HCT116 (cell line): ENCODE data around the gene GSTM3. TPM values are rescaled to one million over a fixed set of nuclear protein-coding genes. Genes with fewer than 3 reads are reported as not detected.

Source experiments
- ATAC-seq: fragments of 200-7000 bp; cut with Tn5 transposase; 2 replicates; pipeline ENCODE4 v1.9.1; 2020; ENCODE audit warnings: mild to moderate bottlenecking, moderate library complexity
- BruUV-seq: library from RNA; stranded (reverse); fragments of 400-500 nt; replicated peaks from 2 replicates; lab custom pipeline; 2021; lab: Mats Ljungman, UMichigan
- CTCF ChIA-PET: fragments of 300-600 bp; sonication (Branson Sonifier 250); formaldehyde crosslinking; loops from one replicate; lab custom pipeline; 2021; ENCODE audit warnings: antibody characterized with exemption; lab: Charles Lee
- POLR2A ChIA-PET: fragments of 300-600, 350-600 bp; sonication (Branson Sonifier 250); formaldehyde crosslinking; loops from one replicate; lab custom pipeline; 2021; ENCODE audit warnings: antibody characterized with exemption; lab: Charles Lee
- RAD21 ChIA-PET, 2 experiments: fragments of 300-600 bp; sonication (Branson Sonifier 250); formaldehyde crosslinking; loops; one replicate each; lab custom pipeline; 2023; ENCODE audit warnings: low total read pairs in 2 of 2; ENCODE audit not compliant: uncharacterized antibody in 2 of 2, unreplicated experiment in 2 of 2, low non-redundant PET in 1 of 2; lab: Charles Lee
- DNase-seq: peaks from one replicate; pipeline ENCODE4 v3.0.0-alpha.2; 2010; ENCODE audit warnings: low read depth, low spot score
- H2AFZ ChIP-seq: fragments of 200-600 bp; shearing (Covaris generic), sonication (generic); 2 replicates; pipeline ENCODE4 v1.6.1; 2017; ENCODE audit warnings: low read depth, mixed run types, mixed read lengths, antibody characterized with exemption, low read length; ENCODE audit not compliant: poor library complexity, severe bottlenecking
- H3K27ac ChIP-seq: 2 replicates; pipeline ENCODE4 v1.5.1; 2012; ENCODE audit warnings: low read depth, low read length
- H3K27me3 ChIP-seq: fragments of 200-600 bp; sonication (generic); 2 replicates; pipeline ENCODE4 v1.6.1; 2016; ENCODE audit warnings: mixed run types, low read length, mixed read lengths; ENCODE audit not compliant: insufficient read depth
- H3K36me3 ChIP-seq, 2 experiments: fragments of 200-500 bp in 1 of 2; fragments of 200-600 bp in 1 of 2; sonication (Bioruptor generic) in 1 of 2; sonication (generic) in 1 of 2; 2 replicates each; pipeline versions ENCODE4 v1.5.1 to v1.6.1; 2014 to 2016; ENCODE audit warnings: low read length in 2 of 2, inconsistent platforms in 1 of 2, mixed read lengths in 1 of 2, mixed run types in 1 of 2; ENCODE audit not compliant: insufficient read depth in 2 of 2, control insufficient read depth in 1 of 2
- H3K4me1 ChIP-seq, 2 experiments: fragments of 200-600 bp in 1 of 2; sonication (generic) in 1 of 2; 2 replicates each; pipeline versions ENCODE4 v1.5.1 to v1.6.1; 2012 to 2017; ENCODE audit warnings: low read length in 2 of 2, inconsistent platforms in 1 of 2, mild to moderate bottlenecking in 1 of 2, mixed read lengths in 1 of 2, mixed run types in 1 of 2, moderate library complexity in 1 of 2; ENCODE audit not compliant: insufficient read depth in 2 of 2, control insufficient read depth in 1 of 2
- H3K4me2 ChIP-seq: fragments of 200-600 bp; sonication (generic); 2 replicates; pipeline ENCODE4 v1.6.1; 2017; ENCODE audit warnings: mixed run types, low read length, mixed read lengths
- H3K4me3 ChIP-seq, 2 experiments: fragments of 200-600 bp in 1 of 2; sonication (generic) in 1 of 2; replicated peaks in 1 of 2; 2 replicates each; pipeline ENCODE4 v1.5.1; 2011 to 2016; ENCODE audit warnings: low read length in 2 of 2, control low read depth in 1 of 2, low read depth in 1 of 2, mild to moderate bottlenecking in 1 of 2, mixed read lengths in 1 of 2, mixed run types in 1 of 2
- H3K79me2 ChIP-seq: fragments of 200-600 bp; sonication (generic); 2 replicates; pipeline ENCODE4 v1.6.1; 2017; ENCODE audit warnings: mild to moderate bottlenecking, mixed run types, low read length, moderate library complexity, mixed read lengths; ENCODE audit not compliant: insufficient read depth
- H3K9ac ChIP-seq: fragments of 200-600 bp; sonication (generic); 2 replicates; pipeline ENCODE4 v1.6.1; 2016; ENCODE audit warnings: low read length, mixed read lengths
- H3K9me2 ChIP-seq: fragments of 200-600 bp; sonication (generic), shearing (Covaris generic); 2 replicates; pipeline ENCODE4 v1.6.1; 2017; ENCODE audit warnings: mixed run types, mild to moderate bottlenecking, moderate library complexity; ENCODE audit not compliant: insufficient read depth
- H3K9me3 ChIP-seq, 2 experiments: fragments of 200-500 bp in 1 of 2; fragments of 200-600 bp in 1 of 2; sonication (Bioruptor generic) in 1 of 2; sonication (generic) in 1 of 2; 2 replicates each; pipeline ENCODE4 v1.6.1; 2014 to 2017; ENCODE audit warnings: low read length in 2 of 2, mixed read lengths in 2 of 2, inconsistent platforms in 1 of 2, low read depth in 1 of 2, mild to moderate bottlenecking in 1 of 2, mixed run types in 1 of 2, moderate library complexity in 1 of 2; ENCODE audit not compliant: control insufficient read depth in 1 of 2, insufficient read depth in 1 of 2
- H4K20me1 ChIP-seq: fragments of 200-600 bp; sonication (generic), shearing (Covaris generic); 2 replicates; pipeline ENCODE4 v1.6.1; 2017; ENCODE audit warnings: mixed run types, mild to moderate bottlenecking, moderate library complexity; ENCODE audit not compliant: insufficient read depth
- CBX3 ChIP-seq: IDR thresholded peaks from 2 replicates; pipeline ENCODE4 v1.6.1; 2012; ENCODE audit warnings: low read depth
- CEBPB ChIP-seq: IDR thresholded peaks from 2 replicates; pipeline ENCODE4 v1.6.1; 2012; ENCODE audit warnings: low read depth
- EGR1 ChIP-seq: IDR thresholded peaks from 2 replicates; pipeline ENCODE4 v1.6.1; 2012; ENCODE audit warnings: low read depth
- EZH2 ChIP-seq: fragments of 200-600 bp; sonication (generic); IDR thresholded peaks from 2 replicates; pipeline ENCODE4 v1.6.1; 2017; ENCODE audit warnings: antibody characterized with exemption, mixed run types
- POLR2AphosphoS5 ChIP-seq: IDR thresholded peaks from 2 replicates; pipeline ENCODE4 v1.6.1; 2011; ENCODE audit warnings: mild to moderate bottlenecking, low read depth, low read length, moderate library complexity
- RAD21 ChIP-seq: IDR thresholded peaks from 2 replicates; pipeline ENCODE4 v1.6.1; 2012; ENCODE audit warnings: low read depth, mild to moderate bottlenecking
- SP1 ChIP-seq: IDR thresholded peaks from 2 replicates; pipeline ENCODE4 v1.6.1; 2012; ENCODE audit warnings: low read depth
- TCF7L2 ChIP-seq: IDR thresholded peaks from 2 replicates; pipeline ENCODE4 v1.7.0; 2011; ENCODE audit warnings: borderline replicate concordance, inconsistent platforms; ENCODE audit not compliant: insufficient read depth, insufficient read length; ENCODE audit errors: extremely low read depth
- intact Hi-C: fragments of 100-400 bp; cut with micrococcal nuclease; formaldehyde crosslinking; loops from 2 replicates; pipeline ENCODE4 v1.10.0; 2022
- total RNA-seq: library from RNA; stranded (reverse); gene quantifications from one replicate; pipeline ENCODE4 v1.2.1, GENCODE V29; 2021; ENCODE audit not compliant: unreplicated experiment
- TF ChIP-seq, protein P1 (sequence below): IDR thresholded peaks from 2 replicates; pipeline ENCODE4 v1.6.1; 2012; ENCODE audit warnings: low read depth
- TF ChIP-seq, protein P2 (sequence below): IDR thresholded peaks from 2 replicates; pipeline ENCODE4 v1.6.1; 2012

GSTM3 gene
- total RNA-seq, 1 experiment from 2014 or later: 0.39 TPM

DNA sequence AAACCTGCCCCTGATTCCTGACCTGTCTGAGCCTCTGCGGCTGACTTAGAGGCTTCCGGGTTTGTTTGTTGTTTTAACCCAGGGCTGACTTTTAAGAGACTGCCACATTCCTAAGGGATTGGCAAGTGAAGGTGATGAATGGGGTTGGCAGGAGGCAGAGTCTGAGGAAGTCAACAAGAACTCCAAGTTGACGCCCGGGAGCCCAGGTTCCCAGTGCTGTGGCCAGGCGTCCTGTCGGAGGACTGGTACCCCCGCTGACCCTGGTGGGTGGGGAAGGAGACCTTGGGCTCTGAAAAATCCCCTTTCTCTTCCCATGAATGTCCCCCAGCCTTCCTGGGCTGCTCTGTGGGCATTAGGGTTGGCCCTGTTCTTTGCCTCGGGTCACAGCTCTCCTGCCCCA lies 42.6 kb upstream of the GSTM3 start:
- RAD21 ChIA-PET: interaction anchor here in 1 of 2 experiments (2.1 kb wide), 1 partner anchor 202 kb away, joined by 5 read pairs; the partner anchor contains the start of gene AHCYL1
- Histone ChIP-seq H4K20me1 (no peaks in the 10 kb centered on the region), H2AFZ (peak overlapping the region; percentile 42), H3K9me2 (no peaks in the 10 kb centered on the region), H3K4me1 (peaks cover 32 to 50% of the 10 kb centered on the region in 2 experiments), H3K9me3 (peaks cover 0 to 5% of the 10 kb centered on the region in 2 experiments; a peak in 1 of 4 replicates), H3K4me2 (peak overlapping the region; percentile 64), H3K79me2 (no peaks in the 10 kb centered on the region), H3K9ac (peak overlapping the region; percentile 20; the same call in 1 of the 2 replicates), H3K27me3 (no peaks in the 10 kb centered on the region), H3K4me3 (peak overlapping the region in 1 of 2 experiments; percentile 14; a peak in 1 of 4 replicates), H3K27ac (peak overlapping the region; percentile 40; the same call in 1 of the 2 replicates), H3K36me3 (no peaks in the 10 kb centered on the region)
- CTCF ChIA-PET: interaction anchor here (1.2 to 19.5 kb wide), 3 partner anchors 9 to 198 kb away, joined by 3 to 396 read pairs (median 3); partner anchors contain the start of gene AHCYL1
- peak; percentile 80 for ATAC-seq
- POLR2A ChIA-PET: no interaction called here
- TF ChIP-seq SP1 (peak; percentile 65; the same call in 1 of the 2 replicates), CBX3 (no peak), TCF7L2 (no peak), CEBPB (no peak), RAD21 (no peak), POLR2AphosphoS5 (no peak; the same call in 1 of the 2 replicates), EGR1 (no peak), EZH2 (no peak)
- TF ChIP-seq, protein P1, sequence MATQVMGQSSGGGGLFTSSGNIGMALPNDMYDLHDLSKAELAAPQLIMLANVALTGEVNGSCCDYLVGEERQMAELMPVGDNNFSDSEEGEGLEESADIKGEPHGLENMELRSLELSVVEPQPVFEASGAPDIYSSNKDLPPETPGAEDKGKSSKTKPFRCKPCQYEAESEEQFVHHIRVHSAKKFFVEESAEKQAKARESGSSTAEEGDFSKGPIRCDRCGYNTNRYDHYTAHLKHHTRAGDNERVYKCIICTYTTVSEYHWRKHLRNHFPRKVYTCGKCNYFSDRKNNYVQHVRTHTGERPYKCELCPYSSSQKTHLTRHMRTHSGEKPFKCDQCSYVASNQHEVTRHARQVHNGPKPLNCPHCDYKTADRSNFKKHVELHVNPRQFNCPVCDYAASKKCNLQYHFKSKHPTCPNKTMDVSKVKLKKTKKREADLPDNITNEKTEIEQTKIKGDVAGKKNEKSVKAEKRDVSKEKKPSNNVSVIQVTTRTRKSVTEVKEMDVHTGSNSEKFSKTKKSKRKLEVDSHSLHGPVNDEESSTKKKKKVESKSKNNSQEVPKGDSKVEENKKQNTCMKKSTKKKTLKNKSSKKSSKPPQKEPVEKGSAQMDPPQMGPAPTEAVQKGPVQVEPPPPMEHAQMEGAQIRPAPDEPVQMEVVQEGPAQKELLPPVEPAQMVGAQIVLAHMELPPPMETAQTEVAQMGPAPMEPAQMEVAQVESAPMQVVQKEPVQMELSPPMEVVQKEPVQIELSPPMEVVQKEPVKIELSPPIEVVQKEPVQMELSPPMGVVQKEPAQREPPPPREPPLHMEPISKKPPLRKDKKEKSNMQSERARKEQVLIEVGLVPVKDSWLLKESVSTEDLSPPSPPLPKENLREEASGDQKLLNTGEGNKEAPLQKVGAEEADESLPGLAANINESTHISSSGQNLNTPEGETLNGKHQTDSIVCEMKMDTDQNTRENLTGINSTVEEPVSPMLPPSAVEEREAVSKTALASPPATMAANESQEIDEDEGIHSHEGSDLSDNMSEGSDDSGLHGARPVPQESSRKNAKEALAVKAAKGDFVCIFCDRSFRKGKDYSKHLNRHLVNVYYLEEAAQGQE: no peak
- TF ChIP-seq, protein P2, sequence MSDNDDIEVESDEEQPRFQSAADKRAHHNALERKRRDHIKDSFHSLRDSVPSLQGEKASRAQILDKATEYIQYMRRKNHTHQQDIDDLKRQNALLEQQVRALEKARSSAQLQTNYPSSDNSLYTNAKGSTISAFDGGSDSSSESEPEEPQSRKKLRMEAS: peak; percentile 84
- no TSS peak for BruUV-seq
- peak; percentile 51 for DNase-seq
- intact Hi-C loops: loop anchor here (5.0 kb wide), 1 partner anchor 139 kb away; no protein-coding TSS in a partner anchor
